GM21423 (cell line): ENCODE data around the gene GFRA1.

ENCODE experiments used
- ATAC-seq: cut with Tn5 transposase; IDR thresholded peaks from one replicate; pipeline ENCODE4 v1.9.1; 2021; ENCODE audit warnings: mild to moderate bottlenecking, moderate library complexity; ENCODE audit not compliant: unreplicated experiment

The GFRA1 gene

DNA sequence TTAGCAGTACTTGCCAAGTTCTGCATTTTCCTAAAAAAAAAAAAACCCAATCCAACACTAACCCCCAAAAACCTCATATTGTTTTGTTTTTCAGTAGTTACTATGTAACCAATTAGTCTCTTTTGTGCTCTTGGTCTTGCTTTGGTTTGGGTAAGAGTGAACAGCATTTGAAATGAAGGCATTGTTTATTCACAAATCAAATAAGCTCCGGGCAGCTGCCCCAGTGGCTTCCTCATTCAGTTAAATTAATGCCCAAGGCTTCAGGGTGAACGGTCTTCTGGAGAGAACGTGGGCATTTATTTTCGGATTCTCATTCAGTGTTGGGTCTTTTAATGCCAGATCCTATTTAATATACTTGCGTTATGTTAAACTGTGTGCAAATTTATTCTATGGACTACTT is 108.7 kb downstream of the GFRA1 start:
- no peak for ATAC-seq

DNA sequence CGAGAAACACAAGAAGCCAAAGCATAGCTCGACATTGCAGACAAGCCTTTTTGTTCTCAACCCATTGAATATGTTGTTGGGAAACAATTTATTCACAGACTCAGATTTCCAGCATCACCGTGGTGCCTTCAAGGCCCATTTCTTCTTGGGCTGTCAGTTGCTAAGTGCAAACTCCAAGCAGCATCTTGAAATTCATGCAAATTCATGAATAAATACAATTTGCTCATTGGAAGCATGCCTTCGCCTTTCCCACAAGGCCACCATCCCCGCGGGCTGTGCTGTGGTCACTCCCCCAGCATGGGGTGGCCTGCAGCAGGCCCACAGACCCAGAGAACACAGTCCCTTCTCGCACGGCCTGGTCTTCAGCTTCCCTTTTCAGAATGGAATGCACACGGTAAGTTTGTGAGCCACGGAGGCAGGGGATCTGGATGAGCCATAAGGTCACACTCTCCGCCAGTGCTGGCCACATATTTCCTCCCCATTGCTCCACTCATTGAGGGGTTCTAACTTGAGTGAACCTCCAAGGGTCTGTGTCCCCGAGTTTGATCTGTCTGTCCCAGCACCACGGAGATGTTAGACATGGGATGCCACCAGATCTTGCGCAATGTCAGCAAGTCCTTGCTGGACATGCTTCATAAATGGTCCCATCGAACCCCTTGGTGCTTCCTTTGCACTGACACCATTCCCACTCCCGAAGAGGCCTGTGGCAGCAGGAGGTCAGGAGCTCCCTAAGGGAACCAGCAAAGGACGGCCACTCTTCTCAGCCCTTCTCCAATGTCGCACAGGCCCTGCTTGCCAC is 109.5 kb downstream of the GFRA1 start:
- no peak for ATAC-seq

DNA sequence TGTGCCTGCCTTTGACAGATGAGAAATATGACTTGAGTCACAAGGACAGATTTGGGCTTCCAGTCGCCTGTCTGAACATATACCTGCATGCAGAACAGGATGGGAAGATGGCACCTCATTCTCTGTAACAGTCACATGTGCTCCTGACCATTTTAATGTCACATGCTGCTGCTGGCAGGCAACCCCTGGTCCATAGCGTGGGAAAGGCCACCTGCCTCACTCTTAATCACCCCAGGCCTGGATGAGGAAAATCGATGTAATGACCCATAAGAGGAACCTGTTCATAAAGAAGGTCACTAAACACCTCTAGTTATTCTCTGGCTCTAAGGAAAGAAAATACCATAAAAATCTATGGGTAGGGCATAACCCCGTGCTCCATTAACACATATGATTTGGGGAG is 110.2 kb downstream of the GFRA1 start:
- ATAC-seq = no peak

DNA sequence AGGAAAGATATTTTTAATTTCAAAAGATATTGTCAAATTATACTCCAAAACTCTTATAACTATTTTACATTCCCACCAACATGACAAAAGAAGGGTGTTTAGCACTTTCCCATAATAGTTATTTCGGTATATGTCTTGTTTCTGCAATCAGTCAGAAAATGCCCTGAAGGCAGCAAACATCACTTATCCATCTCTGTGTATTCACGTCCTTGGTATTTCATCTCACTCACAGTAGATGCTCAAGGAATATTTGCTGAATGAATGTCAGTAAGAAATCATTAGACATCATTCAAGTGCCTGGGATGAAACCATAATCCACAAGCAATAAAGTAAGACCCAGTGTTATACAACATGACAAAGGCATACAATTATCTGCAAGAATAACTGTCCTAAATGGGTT is 112.7 kb downstream of the GFRA1 start:
- ATAC-seq = no peak

DNA sequence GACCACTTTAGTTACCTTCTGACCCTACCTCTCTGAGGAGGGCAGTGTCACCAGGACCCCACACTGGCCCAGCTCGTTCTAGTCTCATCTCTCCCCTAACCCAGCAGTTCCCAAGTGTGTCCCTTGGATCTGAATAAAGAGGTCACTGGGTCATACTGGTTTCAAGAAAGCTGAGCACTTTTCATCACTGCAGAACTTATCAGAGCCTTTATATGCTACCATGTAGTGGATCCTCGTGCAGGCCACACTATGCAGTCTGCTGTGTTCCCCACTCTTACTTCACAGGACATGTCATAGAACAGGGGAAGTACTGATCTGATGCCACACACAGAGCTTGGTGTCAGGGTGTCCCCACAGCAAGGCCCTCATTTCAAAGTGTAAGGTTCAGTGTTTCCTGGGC is 113.8 kb downstream of the GFRA1 start:
- no peak for ATAC-seq

DNA sequence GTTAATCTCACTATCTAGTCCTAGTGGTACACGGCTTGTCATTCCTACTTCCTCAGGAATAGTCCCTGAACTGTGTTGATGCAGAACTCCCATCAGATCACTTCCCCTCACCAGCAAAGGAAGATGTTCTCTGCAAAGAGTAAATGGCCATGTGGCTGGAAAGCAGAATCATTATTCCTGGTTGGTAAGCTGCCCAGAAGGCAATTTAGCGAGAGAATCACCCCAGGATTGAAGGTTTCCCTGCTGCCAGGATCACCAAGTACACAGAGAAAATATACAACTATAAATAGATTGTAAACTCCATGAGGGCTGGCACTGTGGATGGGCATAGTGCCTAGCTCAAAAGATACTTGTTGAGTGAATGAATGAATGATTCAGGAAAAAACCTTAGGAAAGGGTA is 115.0 kb downstream of the GFRA1 start:
- ATAC-seq = no peak

DNA sequence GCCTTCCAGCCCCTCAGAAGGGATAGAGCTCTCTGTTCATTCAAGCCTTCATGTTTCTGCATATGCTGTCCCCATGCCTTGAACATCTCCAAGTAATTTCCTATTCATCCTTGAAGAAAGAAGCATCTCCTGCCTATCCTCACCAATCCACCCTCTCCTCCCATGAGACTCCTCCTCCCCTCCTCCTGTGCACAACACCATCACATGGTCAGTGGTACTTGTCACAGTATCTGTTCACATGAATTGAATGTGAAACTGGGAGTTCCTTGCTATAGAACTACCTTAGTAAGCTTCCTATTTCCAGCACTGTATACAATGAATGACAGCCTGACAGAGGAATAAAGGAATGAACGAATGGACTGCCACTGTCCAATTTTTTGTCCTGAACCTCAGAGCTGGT is 115.5 kb downstream of the GFRA1 start:
- no peak for ATAC-seq

DNA sequence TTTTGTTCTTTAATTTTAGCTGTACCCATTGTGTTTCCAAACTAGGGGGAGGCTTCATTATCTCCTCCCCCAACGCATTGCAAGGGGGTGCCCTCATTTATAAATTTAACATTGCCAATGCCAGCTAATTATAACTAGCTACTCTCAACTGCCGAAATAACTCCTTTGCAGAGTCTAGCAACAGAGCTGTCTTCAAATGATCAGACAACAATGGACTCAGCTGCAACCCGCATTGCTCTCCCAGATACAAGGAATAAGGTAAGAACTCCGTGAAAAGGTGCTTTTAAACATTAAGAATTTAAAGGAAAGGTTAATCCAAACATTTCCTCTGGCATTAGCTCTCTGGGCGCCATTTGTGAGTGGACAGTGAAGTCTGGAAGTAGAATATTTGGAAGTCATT is 116.2 kb downstream of the GFRA1 start:
- ATAC-seq = no peak

DNA sequence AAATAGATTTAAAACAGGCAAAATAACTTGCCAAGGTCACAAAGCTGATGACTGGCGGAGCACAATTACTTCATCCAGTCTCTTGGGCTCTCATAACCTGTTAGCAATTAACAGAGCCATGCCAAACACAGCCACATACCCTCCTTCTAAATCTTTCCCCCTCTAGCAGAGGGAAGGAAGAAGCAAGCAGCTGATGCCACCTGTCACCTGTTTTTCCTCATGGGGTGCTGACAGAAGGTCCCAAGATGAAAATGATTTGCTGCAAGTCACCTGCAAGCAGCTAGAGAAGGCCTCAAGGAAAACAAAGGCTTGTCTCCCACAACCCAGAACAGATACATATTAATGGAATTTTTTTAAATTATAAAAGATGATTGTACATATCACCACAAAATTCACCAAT is 117.8 kb downstream of the GFRA1 start:
- no peak for ATAC-seq

DNA sequence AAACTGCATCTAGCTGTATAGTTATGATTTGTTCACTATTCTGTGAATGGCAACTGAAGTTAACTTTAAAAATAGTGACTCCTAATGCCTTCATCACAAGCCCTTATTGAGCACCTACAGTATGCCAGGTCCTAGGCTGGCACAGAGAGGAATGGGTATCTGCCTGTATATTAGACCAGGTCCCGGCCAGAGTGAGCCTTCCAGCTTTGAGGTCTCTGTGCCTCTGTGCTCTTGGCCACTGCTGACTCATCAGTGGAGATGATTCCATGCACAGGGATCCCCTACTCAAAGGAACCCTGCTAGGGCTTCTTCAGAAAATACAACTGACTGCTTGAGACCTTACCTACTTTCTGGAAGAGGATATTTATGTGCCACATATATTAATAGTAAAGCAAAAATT is 118.4 kb downstream of the GFRA1 start:
- ATAC-seq = no peak

DNA sequence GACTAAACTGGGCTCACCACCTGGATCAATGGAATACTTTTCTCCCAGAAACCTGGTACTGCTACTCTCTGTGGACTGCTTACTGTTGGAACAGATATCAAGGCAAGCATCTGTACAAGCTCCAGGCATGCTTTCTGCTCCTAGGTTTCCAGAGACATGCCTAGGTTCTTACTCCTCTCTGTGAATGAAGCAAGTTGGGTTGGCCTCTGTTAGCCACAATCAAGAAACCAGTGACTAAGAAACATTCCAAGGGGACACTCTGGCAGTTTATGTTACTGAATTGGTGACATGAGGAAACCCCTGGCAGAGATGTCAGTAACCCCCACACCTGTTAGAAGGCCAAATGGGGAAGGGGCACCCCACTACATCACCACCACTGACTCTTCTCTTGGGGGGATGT is 121.9 kb downstream of the GFRA1 start:
- no peak for ATAC-seq

DNA sequence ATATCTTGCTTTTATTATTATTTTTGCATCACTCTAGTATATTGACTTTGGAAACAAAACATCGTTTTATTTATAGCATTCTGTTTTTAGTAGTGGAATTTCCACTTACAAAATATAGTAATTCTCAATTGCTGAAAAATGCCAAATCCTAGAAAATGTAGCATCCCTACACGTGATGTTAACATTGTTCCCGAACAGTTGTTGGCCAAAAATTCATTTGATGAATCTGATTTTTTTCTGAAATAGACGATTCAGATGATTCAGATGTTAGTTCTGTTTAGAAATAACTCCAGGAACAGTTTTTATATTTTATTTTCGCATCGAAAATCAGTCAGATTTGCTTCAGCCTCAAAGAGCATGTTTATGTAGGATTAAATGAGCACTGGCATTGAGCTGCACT is 122.4 kb downstream of the GFRA1 start:
- ATAC-seq = no peak

DNA sequence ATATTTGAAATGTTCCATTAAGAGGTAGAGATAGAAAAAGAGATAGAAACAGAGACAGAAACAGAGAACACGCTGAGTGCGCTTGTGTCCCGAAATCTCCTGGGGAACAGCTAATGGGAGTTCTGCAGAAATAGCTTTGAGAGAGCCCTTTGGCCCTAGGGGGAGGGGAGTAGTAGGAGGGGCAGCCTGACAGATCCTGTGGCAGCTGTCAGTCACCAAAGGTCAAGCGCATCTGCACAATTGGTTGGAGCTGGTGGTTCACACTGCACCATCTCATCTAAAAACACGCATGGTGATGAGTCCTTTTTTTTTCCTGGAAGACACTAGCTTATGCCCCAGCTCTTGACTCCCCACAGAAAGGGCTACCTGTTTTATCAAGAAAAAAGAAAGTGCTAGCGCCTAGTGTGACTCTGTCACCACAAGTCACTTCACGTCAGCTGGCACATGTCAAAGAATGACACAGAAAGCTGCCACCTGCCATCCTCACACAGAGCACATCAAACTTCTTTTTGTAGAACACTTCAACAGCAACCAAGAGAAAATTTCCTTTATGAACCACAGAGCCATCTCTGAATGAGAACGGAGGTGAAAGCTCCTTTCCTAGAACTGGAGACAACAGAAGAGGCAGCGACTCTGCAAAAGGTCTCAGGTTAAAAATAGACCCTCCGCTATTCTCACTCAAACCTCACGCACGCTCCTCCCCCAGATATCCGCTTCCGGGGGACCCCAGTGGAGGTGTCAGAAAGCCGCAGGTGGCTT is 125.7 kb downstream of the GFRA1 start:
- ATAC-seq = no peak

DNA sequence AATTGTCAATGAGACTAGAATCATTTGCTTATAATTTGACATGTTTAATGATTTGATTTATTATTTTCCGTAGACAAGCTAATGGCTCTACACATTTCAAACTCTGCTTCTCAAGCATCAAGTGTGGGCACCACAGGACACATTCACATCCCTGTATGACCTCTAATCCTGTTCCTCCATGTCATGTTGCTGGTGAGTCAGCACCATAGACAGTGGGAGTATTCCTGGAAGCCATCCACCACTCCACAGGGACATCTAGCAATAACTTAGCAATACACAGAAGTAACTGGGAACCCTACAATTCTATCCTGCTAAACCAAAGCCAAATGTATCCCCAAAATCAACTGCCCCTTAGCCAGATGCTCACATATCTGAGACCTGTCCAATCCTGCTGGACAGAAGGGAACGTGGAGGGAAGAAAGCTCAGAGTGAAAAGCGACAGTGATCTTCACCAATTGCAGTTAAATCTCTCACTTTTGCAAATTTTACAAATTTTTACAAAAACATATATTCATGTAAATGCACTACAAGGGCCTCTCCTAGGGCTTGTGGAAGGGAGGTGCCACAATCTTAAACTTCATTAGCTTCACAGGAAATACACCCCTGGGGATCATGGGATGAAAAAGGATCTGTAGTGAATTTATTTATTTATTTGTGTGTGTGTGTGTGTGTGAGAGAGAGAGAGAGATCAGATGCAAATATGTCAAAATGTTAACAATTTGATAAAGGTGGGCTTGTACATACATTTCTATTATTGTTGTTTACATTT is 126.5 kb downstream of the GFRA1 start:
- ATAC-seq = no peak

DNA sequence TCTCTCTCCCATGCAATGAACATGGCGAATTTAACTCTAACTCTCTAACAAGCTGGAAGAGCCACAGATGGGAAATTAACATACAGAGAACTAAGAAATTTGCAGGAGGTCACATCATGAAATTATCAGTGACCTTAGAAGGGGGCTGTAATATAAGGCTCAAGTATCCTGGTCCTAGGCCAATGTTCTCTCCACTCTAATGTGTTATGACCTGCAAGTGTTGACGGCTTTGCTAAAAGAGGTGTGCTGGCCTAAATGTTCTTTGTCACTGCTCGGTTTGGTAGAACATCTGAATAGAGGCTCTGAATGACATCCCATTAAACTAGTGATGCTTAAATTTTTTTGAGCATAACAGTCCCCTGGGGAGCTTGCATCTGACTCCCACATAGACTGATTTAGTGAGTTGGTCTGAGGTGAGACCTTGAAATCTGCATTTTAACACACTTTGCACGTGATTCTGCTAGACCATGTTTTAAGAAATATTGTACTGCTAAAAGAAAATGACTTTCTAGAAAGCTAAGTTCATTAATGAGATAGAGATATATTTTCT is 129.3 kb downstream of the GFRA1 start:
- no peak for ATAC-seq

DNA sequence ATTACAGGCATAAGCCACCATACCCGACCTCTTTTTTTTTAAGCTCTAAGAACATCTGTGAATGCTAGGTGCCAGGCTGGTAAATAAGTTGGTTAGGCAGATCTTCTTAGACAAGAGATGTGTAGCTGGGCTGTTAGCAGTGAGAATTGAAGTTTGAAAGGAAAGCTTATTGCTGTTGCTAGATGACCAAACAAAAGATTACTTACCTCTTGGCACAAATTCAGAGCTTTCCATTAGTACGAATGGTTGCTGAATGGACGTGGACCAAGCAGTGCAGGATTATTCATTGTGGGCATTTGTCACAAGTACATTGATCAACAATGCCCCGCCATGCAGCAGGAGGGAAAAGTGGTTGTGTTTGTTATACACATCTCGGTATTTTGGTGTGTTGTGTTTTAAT is 131.2 kb downstream of the GFRA1 start:
- ATAC-seq = no peak

DNA sequence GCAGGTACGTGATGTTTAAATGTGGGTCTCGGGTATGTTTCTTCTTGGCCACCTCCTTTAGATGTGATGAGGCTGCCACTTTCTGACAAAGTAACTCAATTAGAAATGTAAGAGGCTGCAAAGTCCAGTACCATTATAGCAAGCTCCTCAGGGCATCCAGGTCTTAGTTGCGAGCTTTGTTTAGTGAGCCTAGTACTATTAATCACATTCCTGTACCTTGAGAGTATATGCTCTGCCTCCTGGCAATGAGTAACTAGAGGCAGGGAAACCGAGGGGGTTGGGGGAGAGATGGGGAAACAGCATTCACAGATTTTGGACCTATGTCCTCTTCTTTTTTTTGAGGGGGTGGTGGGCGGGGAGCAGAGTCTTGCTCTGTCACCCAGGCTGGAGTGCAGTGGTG is 131.8 kb downstream of the GFRA1 start:
- no peak for ATAC-seq

DNA sequence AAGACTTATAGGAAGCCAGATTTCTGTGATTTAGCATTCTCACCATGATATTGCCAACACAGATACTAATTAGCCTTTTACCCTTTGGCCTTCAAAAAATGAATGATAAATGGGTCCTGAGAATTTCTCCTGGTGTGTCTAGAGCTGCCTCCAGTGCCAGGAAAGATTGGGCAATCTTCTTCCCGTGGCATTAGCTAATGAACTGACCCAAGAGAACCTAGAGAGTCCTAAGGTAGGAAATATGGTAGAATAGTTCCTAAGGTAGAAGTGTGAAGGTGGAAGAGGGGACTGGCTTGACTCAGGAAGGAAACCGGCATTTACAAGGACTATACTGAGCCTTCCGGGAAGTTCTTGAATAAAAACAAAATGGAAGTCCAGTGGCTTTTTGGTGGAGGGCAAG is 133.1 kb downstream of the GFRA1 start:
- ATAC-seq = no peak

DNA sequence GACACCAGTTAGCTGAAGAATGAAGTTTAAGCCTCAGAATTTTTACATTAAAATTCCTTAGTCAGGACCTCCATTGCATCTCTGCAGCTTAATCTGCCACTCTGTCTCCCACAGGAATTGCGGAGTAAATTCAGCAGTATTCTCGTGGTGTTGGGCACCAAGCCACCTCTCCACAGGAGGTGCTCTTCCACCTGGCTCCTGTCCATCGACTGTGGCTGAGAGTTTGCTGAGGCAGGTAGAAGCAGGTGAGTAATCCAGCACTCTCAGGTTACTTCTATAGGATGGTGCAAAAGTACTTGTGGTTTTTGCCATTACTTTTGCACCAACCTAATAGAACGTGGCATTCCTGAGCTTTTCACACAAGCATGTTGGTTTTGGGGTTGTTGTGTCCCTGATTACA is 134.1 kb downstream of the GFRA1 start:
- no peak for ATAC-seq

DNA sequence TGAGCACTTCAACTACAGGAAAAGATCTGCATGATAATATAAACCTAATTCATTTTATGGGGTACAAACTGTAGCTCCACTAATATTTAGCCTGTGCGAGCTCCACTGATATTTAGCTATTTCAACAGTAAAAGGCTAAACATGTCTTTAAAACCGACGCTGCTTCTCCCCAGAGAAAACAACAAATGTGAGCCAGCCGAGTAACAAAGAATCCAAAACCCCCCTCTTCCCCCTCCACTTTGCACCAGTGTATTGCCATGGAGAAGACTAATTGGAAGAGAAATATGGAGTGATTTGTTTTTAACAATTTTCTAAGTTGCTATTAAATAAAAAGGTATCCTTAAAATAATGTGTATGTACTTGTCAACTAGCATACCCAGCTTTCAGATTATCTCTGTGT is 136.7 kb downstream of the GFRA1 start:
- no peak for ATAC-seq

DNA sequence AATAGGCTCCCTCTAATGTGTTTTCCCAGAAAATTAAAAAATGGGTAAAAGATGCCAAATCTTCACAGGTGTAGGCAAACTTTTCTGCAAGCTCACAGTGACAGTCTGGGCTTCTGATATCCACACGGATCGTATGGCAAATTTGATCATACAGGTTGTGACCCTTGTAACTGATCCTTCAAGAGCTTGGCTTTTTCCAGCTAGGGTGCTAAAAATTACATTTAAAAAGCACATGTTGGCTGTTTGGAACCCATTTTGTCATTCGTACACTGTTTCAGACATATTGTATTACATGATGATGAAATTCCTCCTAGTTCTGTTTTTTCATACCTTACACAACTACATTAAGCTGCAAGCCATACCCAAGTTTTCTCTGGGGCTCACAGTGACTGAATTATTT is 138.7 kb downstream of the GFRA1 start:
- ATAC-seq = no peak

DNA sequence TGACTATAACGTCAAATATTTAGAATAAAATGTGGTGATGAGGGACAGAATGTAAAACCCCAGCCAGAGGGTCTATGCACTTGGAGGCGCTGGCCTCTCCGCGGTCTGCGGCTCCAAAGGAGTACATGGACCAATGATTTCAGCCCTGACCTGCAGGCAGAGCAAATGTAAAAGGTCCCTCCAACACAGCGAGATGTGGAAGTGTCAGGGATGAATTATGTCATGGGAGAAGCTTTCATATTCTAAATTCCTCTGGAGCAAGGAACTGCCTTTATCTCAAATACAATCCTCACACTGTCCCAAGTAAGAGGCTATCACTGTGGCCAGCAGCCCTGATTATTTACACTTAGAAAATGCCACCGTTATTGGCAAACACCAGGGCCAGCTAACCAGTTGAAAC is 139.4 kb downstream of the GFRA1 start:
- ATAC-seq = no peak
